SK-N-MC (cell line): Measurements from ENCODE around the gene STRN4.

Experiments
- EZH2 ChIP-seq: fragments of 200-600 bp; sonication (generic); IDR thresholded peaks from one replicate; pipeline ENCODE4 v1.6.1; 2017; ENCODE audit warnings: antibody characterized with exemption
- POLR2AphosphoS5 ChIP-seq: IDR thresholded peaks from 2 replicates; pipeline ENCODE4 v1.6.1; 2012; ENCODE audit warnings: mild to moderate bottlenecking, low read depth, low read length, borderline replicate concordance

DNA sequence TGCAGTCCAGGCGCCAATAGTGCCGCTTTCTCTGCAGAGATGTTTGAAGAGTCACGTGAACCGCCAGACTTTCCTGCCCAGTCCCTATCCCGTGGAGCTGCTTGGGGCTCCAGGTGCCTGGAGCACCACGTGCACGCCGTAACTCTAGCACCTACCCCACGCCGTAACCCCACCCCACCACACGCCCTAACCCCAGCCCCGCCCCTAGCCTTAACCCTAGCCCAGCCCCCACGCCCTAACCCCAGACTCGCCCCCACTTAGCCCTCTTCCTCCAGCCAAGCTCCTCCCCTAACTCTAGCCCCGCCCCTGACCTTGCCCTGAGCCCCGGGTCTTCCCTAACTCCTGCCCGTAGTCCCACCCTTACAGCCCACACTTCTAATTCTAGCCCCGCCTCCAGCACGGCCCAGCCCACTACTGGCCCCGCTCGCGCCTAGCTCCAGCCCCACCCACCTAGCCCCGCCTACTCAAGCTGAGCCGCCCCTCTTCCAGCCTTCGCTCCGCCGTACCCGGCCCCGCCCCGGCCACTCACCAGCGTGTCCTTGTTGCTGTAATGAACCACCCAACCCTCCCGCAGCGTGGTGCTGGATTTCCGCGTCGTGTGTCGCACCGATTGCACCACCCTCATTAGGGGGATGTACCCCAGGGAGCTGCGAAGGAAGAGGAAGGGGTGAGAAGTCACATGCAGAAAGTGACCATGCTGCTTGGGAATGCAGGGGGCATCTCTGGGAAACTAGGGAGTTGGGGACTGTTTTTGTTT, 48.9 kb downstream of the STRN4 start:
- no peak for TF ChIP-seq EZH2
- no peak for TF ChIP-seq POLR2AphosphoS5
